ENCODE data around the gene DAB2IP. TPM values are rescaled to one million over a fixed set of nuclear protein-coding genes. Genes with fewer than 3 reads are reported as not detected.

Gene DAB2IP
- total RNA-seq: 5.6 and 16.5 TPM in 2 replicates
- 13.4 and 14.6 TPM in 2 replicates for polyA plus RNA-seq
- 16.8 and 21.4 TPM in 2 replicates for polyA plus RNA-seq (2012)
- 52.2 and 67.8 TPM in 2 replicates for polyA minus RNA-seq (ENCODE audit: low replicate concordance)

DNA sequence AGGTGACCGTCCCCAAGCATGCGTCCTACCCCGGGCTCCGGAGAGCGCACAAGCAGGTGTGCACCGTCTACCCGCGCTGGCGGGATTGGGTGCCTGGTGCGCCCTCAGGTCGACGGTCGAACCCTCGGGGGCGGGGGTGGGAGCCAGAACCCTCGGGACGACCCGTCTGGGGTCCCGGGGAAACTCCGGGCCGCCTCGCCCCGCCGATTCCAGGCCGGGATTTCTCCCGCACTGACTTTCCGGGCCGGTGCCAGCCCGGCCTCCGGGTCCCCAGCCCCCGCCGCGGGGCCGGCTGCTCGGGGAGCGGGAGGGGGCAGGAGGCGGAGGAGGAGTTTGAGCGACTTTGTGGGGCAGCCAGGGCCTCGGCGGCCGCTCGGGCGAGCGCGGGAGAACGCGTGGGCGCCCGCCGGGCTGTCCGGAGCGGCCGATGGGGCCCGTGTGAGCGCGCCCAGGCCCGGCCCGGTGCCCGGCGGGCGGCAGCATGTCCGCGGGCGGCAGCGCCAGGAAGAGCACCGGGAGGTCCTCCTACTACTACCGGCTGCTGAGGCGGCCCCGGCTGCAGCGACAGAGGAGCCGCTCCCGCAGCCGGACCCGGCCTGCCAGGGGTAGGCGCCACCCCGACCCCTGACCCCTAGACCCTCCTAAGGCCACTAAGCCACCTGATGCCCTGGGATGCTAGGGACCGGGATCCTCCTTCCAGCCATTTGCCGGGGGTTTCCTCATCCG is at the start of gene DAB2IP:
TSS of gene DAB2IP (plus strand) at position 340 of the 726 bp plus-strand sequence. CDS start at position 482, 142 bp downstream.
- peak; percentile 29 to 54 for DNase-seq (ENCODE audit: low read depth in 2 of 2)
- H3K9ac ChIP-seq (ENCODE audit: insufficient read depth, low read length): peak within 1 kb of the TSS; percentile 34

DNA sequence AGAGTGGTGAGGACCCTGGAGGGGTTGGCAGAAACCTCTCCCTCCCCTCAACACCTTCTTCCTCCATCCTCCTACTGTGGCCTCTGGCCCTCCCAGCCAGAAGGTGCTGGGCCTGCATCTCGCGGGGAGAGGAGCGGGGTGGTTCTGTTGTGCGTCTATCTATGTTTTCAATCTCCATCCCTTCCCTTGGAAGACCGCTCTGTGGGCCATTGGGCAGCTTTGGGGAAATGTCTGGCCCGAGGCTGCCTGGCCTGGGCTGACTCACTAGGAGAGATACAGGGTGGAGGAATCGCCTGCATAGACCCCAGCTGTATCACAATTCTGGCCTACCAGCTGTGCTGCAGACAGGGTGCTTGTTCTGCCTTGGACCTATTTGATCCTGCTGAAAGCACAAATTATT is 48.4 kb upstream of the DAB2IP start:
- no peak overlapping the region for H2AFZ ChIP-seq (ENCODE audit: low read length)
- no peak for TF ChIP-seq EZH2 (IDR thresholded peaks at IDR 0.05; ENCODE audit: low read length, missing control alignments)
- TF ChIP-seq, protein P1, sequence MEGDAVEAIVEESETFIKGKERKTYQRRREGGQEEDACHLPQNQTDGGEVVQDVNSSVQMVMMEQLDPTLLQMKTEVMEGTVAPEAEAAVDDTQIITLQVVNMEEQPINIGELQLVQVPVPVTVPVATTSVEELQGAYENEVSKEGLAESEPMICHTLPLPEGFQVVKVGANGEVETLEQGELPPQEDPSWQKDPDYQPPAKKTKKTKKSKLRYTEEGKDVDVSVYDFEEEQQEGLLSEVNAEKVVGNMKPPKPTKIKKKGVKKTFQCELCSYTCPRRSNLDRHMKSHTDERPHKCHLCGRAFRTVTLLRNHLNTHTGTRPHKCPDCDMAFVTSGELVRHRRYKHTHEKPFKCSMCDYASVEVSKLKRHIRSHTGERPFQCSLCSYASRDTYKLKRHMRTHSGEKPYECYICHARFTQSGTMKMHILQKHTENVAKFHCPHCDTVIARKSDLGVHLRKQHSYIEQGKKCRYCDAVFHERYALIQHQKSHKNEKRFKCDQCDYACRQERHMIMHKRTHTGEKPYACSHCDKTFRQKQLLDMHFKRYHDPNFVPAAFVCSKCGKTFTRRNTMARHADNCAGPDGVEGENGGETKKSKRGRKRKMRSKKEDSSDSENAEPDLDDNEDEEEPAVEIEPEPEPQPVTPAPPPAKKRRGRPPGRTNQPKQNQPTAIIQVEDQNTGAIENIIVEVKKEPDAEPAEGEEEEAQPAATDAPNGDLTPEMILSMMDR (conservative IDR thresholded peaks at IDR 0.05 in 1 of 2, IDR thresholded peaks at IDR 0.05 in 1 of 2; ENCODE audit: low read depth in 1 of 2, low read length in 2 of 2): no peak
- no peak for DNase-seq (ENCODE audit: low read depth in 2 of 2)
- no peaks in the 10 kb centered on the region for H3K36me3 ChIP-seq (ENCODE audit: control insufficient read depth, insufficient read depth, low read length)
- H3K4me2 ChIP-seq (ENCODE audit: extremely low read depth, insufficient read depth, low read length): no peak overlapping the region
- H3K27me3 ChIP-seq (ENCODE audit: control insufficient read depth, insufficient read depth, low read length): peaks cover 10% of the 10 kb centered on the region
- H3K9ac ChIP-seq (ENCODE audit: insufficient read depth, low read length): no peak overlapping the region
- no peaks in the 10 kb centered on the region for H3K9me3 ChIP-seq (ENCODE audit: control insufficient read depth, insufficient read depth, low read depth, low read length)
- H3K4me3 ChIP-seq (replicated peaks in 1 of 4; ENCODE audit: control extremely low read depth in 1 of 4, insufficient read depth in 1 of 4, low read depth in 3 of 4, low read length in 4 of 4): no peak overlapping the region
- no peaks in the 10 kb centered on the region for H4K20me1 ChIP-seq (ENCODE audit: control insufficient read depth, extremely low read depth, insufficient read depth, low read length)
- H3K27ac ChIP-seq (ENCODE audit: insufficient read depth, low read length): no peak overlapping the region
- peaks cover 12% of the 10 kb centered on the region for H3K4me1 ChIP-seq (ENCODE audit: control insufficient read depth, extremely low read depth, insufficient read depth, low read length)
- no peaks in the 10 kb centered on the region for H3K79me2 ChIP-seq (ENCODE audit: control insufficient read depth, insufficient read depth, low read length)

More for the DNA sequence above, at the start of gene DAB2IP:
- Histone ChIP-seq H3K9me3 (ENCODE audit: control insufficient read depth, insufficient read depth, low read depth, low read length) (no peaks in the 10 kb centered on the region), H3K4me1 (ENCODE audit: control insufficient read depth, extremely low read depth, insufficient read depth, low read length) (peaks cover 6% of the 10 kb centered on the region), H3K27ac (ENCODE audit: insufficient read depth, low read length) (no peak within 1 kb of the TSS), H4K20me1 (ENCODE audit: control insufficient read depth, extremely low read depth, insufficient read depth, low read length) (no peaks in the 10 kb centered on the region), H3K27me3 (ENCODE audit: control insufficient read depth, insufficient read depth, low read length) (peaks cover 37% of the 10 kb centered on the region), H2AFZ (ENCODE audit: low read length) (no peak within 1 kb of the TSS), H3K4me3 (replicated peaks in 1 of 4; ENCODE audit: control extremely low read depth in 1 of 4, insufficient read depth in 1 of 4, low read depth in 3 of 4, low read length in 4 of 4) (peak within 1 kb of the TSS; percentile 19 to 57 (median 34)), H3K4me2 (ENCODE audit: extremely low read depth, insufficient read depth, low read length) (peak within 1 kb of the TSS; percentile 86), H3K79me2 (ENCODE audit: control insufficient read depth, insufficient read depth, low read length) (no peaks in the 10 kb centered on the region), H3K36me3 (ENCODE audit: control insufficient read depth, insufficient read depth, low read length) (no peaks in the 10 kb centered on the region)
- no peak for TF ChIP-seq EZH2 (IDR thresholded peaks at IDR 0.05; ENCODE audit: low read length, missing control alignments)
- TF ChIP-seq, protein P1 (conservative IDR thresholded peaks at IDR 0.05 in 1 of 2, IDR thresholded peaks at IDR 0.05 in 1 of 2; ENCODE audit: low read depth in 1 of 2, low read length in 2 of 2): no peak

DNA sequence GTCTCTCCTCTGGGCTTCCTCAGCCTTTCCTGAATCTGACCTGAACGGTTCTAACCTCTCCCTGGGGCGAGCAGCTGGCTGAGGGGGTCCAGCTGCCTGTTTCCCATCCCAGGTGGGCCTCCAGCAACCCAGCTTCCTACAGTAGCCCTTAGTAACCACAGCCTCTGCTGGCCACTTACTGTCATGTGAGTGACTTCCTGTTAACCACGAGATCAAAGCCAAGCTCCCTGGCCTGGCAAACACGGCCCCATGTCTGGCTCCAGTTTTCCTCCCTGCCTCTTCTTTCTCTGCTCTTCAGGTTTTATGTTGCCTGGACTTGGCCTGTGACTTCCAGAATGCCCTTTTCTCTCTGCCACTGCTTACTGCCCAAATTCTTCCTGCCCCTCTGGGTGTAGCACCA is 47.2 kb upstream of the DAB2IP start:
- no peak overlapping the region for H2AFZ ChIP-seq (ENCODE audit: low read length)
- no peaks in the 10 kb centered on the region for H3K36me3 ChIP-seq (ENCODE audit: control insufficient read depth, insufficient read depth, low read length)
- H3K4me3 ChIP-seq (replicated peaks in 1 of 4; ENCODE audit: control extremely low read depth in 1 of 4, insufficient read depth in 1 of 4, low read depth in 3 of 4, low read length in 4 of 4): no peak overlapping the region
- no peak overlapping the region for H3K9ac ChIP-seq (ENCODE audit: insufficient read depth, low read length)
- peak in 1 of 2 donors; percentile 18 for DNase-seq (ENCODE audit: low read depth in 2 of 2)
- no peaks in the 10 kb centered on the region for H3K79me2 ChIP-seq (ENCODE audit: control insufficient read depth, insufficient read depth, low read length)
- no peak overlapping the region for H3K27ac ChIP-seq (ENCODE audit: insufficient read depth, low read length)
- TF ChIP-seq EZH2 (IDR thresholded peaks at IDR 0.05; ENCODE audit: low read length, missing control alignments): no peak
- TF ChIP-seq, protein P1 (conservative IDR thresholded peaks at IDR 0.05 in 1 of 2, IDR thresholded peaks at IDR 0.05 in 1 of 2; ENCODE audit: low read depth in 1 of 2, low read length in 2 of 2): no peak
- H3K4me1 ChIP-seq (ENCODE audit: control insufficient read depth, extremely low read depth, insufficient read depth, low read length): peaks cover 4% of the 10 kb centered on the region
- no peak overlapping the region for H3K4me2 ChIP-seq (ENCODE audit: extremely low read depth, insufficient read depth, low read length)
- peaks cover 10% of the 10 kb centered on the region for H3K27me3 ChIP-seq (ENCODE audit: control insufficient read depth, insufficient read depth, low read length)
- no peaks in the 10 kb centered on the region for H4K20me1 ChIP-seq (ENCODE audit: control insufficient read depth, extremely low read depth, insufficient read depth, low read length)
- H3K9me3 ChIP-seq (ENCODE audit: control insufficient read depth, insufficient read depth, low read depth, low read length): no peaks in the 10 kb centered on the region
